ENCODE data around the gene DTL. TPM values are rescaled to one million over a fixed set of nuclear protein-coding genes. Genes with fewer than 3 reads are reported as not detected.

DTL gene
- total RNA-seq, 1 donor from 2014 or later: 17.6 TPM

DNA sequence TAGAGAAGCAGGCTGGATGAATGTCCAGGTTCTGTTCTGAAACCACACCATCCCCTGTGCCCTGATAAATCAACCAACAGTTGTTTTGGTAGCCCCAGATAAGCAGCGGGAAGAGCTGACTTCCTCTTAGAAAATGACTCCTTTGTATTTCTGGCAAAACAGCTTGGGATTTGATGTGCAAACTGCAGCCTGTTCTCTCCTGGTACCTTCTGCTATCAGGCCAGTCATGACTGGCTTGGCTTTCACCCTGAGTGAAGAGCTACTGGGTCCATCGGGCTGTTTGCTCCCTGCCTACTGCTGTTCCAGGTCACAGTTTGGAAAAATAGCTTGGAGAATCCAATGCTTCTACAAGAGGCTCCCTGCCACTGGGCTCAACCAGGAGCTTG lies 116.8 kb downstream of the DTL start:
- H3K4me3 ChIP-seq (ENCODE audit: low read depth, low read length): no peak overlapping the region
- DNase-seq (ENCODE audit: low read depth): no peak
- TF ChIP-seq, protein P1, sequence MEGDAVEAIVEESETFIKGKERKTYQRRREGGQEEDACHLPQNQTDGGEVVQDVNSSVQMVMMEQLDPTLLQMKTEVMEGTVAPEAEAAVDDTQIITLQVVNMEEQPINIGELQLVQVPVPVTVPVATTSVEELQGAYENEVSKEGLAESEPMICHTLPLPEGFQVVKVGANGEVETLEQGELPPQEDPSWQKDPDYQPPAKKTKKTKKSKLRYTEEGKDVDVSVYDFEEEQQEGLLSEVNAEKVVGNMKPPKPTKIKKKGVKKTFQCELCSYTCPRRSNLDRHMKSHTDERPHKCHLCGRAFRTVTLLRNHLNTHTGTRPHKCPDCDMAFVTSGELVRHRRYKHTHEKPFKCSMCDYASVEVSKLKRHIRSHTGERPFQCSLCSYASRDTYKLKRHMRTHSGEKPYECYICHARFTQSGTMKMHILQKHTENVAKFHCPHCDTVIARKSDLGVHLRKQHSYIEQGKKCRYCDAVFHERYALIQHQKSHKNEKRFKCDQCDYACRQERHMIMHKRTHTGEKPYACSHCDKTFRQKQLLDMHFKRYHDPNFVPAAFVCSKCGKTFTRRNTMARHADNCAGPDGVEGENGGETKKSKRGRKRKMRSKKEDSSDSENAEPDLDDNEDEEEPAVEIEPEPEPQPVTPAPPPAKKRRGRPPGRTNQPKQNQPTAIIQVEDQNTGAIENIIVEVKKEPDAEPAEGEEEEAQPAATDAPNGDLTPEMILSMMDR (conservative IDR thresholded peaks at IDR 0.05; ENCODE audit: low read depth, low read length): no peak

DNA sequence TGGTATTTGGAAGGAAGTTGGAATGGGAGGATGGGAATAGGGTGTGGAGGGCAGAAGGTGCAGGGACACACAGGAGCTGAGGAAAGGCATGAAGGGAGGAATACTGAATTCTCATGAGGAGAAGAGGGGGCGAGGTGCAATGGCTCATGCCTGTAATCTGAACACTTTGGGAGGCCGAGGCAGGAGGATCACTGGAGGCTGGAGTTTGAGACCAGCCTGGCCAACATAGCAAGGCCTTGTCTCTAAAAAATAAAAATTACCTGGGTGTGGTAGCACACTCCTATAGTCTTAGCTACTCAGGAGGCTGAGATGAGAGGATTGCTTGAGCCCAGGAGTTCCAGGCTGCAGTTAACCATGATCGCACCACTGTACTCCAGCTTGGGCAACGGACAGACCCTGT lies 117.3 kb downstream of the DTL start:
- no peak overlapping the region for H3K4me3 ChIP-seq (ENCODE audit: low read depth, low read length)
- DNase-seq (ENCODE audit: low read depth): no peak
- TF ChIP-seq, protein P1 (conservative IDR thresholded peaks at IDR 0.05; ENCODE audit: low read depth, low read length): no peak

DNA sequence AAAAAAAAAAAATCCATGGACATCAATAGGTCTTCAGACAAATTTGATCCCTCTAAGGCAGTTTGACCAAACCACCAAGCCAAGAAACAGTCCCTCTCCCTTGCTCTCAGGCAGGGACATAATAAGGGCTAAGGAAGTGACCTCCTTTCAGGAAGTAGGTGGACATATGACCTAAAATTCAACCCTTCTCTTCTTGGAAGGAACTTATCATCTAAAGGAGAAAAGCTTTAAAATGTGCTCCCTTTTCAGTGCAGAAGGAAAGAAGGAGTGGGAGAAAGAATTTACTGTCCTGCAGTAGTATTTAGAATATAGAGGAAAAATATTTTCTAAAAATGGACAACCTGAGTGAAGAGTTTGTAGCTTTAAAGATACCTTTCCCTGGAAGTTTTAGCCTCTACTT lies 118.1 kb downstream of the DTL start:
- TF ChIP-seq, protein P1 (conservative IDR thresholded peaks at IDR 0.05; ENCODE audit: low read depth, low read length): no peak
- no peak overlapping the region for H3K4me3 ChIP-seq (ENCODE audit: low read depth, low read length)
- DNase-seq (ENCODE audit: low read depth): no peak

Other genes with a start within 250 kb of the DTL start
- gene LPGAT1, start 205.0 kb upstream of the DTL start, total RNA-seq: 35.5 and 42.7 TPM in 2 replicates
- gene INTS7, start 191 bp upstream of the DTL start, total RNA-seq: 17.8 and 21.6 TPM in 2 replicates
- 31.1 and 31.2 TPM in 2 replicates for gene PPP2R5A, start 249.7 kb downstream of the DTL start, total RNA-seq

All from epithelial cell of proximal tubule (primary cell).